ENCODE results near the gene CSH2. TPM values are rescaled to one million over a fixed set of nuclear protein-coding genes. Genes with fewer than 3 reads are reported as not detected.

The CSH2 gene
- total and polyA plus RNA-seq, 2 donors from 2014 or later: not detected

DNA sequence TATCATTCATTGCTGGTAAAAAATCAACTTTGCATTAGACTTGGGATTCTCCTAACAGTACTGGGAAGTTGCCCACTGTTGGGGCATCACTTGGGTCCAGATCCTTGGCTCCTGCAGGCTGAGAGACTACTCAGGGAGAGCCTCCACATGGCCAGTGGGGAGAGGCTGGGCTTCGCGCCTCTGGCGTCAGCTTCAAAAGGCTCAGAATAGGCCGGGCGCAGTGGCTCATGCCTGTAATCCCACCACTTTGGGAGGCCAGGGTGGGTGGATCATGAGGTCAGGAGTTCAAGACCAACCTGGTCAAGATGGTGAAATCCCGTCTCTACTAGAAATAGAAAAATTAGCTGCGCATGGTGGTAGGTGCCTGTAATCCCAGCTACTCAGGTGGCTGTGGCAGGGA lies 41.0 kb upstream of the CSH2 start:
- H3K27ac ChIP-seq (ENCODE audit: low read depth in 2 of 2, low read length in 2 of 2): no peak overlapping the region
- H3K36me3 ChIP-seq (ENCODE audit: control insufficient read depth in 2 of 3, insufficient read depth in 3 of 3, low read length in 3 of 3): no peaks in the 10 kb centered on the region
- no peaks in the 10 kb centered on the region for H3K9me3 ChIP-seq (ENCODE audit: control insufficient read depth in 2 of 3, insufficient read depth in 1 of 3, low read length in 3 of 3)
- H3K9ac ChIP-seq (ENCODE audit: low read length in 3 of 3): no peak overlapping the region
- FAIRE-seq (no peak), DNase-seq (no peak)
- no peak for TF ChIP-seq CTCF (IDR thresholded peaks at IDR 0.05; ENCODE audit: borderline replicate concordance, extremely low read depth, insufficient read depth)
- intact Hi-C loops (cut with DNase I): loop anchor here (10.0 kb wide), 2 partner anchors 100 to 220 kb away; partner anchors contain the start of gene ERN1
- H3K27me3 ChIP-seq (ENCODE audit: control insufficient read depth, insufficient read depth, low read length): no peaks in the 10 kb centered on the region
- no peak overlapping the region for H3K4me3 ChIP-seq (ENCODE audit: low read length in 3 of 3)
- H3K4me1 ChIP-seq (ENCODE audit: control insufficient read depth in 2 of 3, insufficient read depth in 2 of 3, low read depth in 1 of 3, low read length in 3 of 3): no peaks in the 10 kb centered on the region

DNA sequence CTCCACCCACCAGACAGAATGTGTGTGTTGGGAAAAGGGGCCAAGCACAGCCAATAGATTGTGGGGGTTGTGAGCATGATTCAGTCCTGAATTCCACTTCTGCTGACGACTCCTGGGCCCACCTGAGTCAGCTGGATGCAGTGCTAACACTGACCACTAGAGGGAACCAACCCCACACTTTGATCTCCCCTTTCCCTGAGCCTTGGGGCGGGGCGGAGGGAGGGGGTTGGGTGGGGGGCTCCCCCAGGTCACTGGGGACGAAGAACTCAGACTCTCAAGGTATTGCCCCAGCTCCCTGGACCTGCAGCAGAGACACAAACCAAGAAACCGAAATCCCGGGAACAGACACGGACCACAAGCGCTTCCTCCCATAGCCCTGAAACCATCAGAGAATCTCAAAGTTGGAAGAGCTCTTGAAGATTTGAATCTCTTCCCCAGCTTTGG lies 38.2 kb upstream of the CSH2 start:
- Histone ChIP-seq H3K27me3 (ENCODE audit: control insufficient read depth, insufficient read depth, low read length) (no peaks in the 10 kb centered on the region), H3K36me3 (ENCODE audit: control insufficient read depth in 2 of 3, insufficient read depth in 3 of 3, low read length in 3 of 3) (no peaks in the 10 kb centered on the region), H3K9me3 (ENCODE audit: control insufficient read depth in 2 of 3, insufficient read depth in 1 of 3, low read length in 3 of 3) (no peaks in the 10 kb centered on the region), H3K9ac (ENCODE audit: low read length in 3 of 3) (no peak overlapping the region), H3K27ac (ENCODE audit: low read depth in 2 of 2, low read length in 2 of 2) (no peak overlapping the region), H3K4me3 (ENCODE audit: low read length in 3 of 3) (no peak overlapping the region), H3K4me1 (ENCODE audit: control insufficient read depth in 2 of 3, insufficient read depth in 2 of 3, low read depth in 1 of 3, low read length in 3 of 3) (no peaks in the 10 kb centered on the region)
- intact Hi-C loops (cut with DNase I): loop anchor here (10.0 kb wide), 2 partner anchors 103 to 223 kb away; partner anchors contain the start of gene ERN1
- peak; percentile 85 for TF ChIP-seq CTCF (IDR thresholded peaks at IDR 0.05; ENCODE audit: borderline replicate concordance, extremely low read depth, insufficient read depth)
- no peak for FAIRE-seq
- DNase-seq: peak in 3 of 5 donors; percentile 46 to 65 (median 57)

- H3K27ac ChIP-seq (ENCODE audit: low read depth in 2 of 2, low read length in 2 of 2): no peak within 1 kb of the TSS
- no peaks in the 10 kb centered on the region for H3K9me3 ChIP-seq (ENCODE audit: control insufficient read depth in 2 of 3, insufficient read depth in 1 of 3, low read length in 3 of 3)
- H3K4me1 ChIP-seq (ENCODE audit: control insufficient read depth in 2 of 3, insufficient read depth in 2 of 3, low read depth in 1 of 3, low read length in 3 of 3): no peaks in the 10 kb centered on the region
- intact Hi-C loops (cut with DNase I): loop anchor here (10.0 kb wide), 2 partner anchors 104 to 224 kb away; partner anchors contain the start of gene ERN1
- H3K36me3 ChIP-seq (ENCODE audit: control insufficient read depth in 2 of 3, insufficient read depth in 3 of 3, low read length in 3 of 3): no peaks in the 10 kb centered on the region
- no peak within 1 kb of the TSS for H3K4me3 ChIP-seq (ENCODE audit: low read length in 3 of 3)
- FAIRE-seq (no peak), DNase-seq (no peak)
- no peak within 1 kb of the TSS for H3K9ac ChIP-seq (ENCODE audit: low read length in 3 of 3)
- no peaks in the 10 kb centered on the region for H3K27me3 ChIP-seq (ENCODE audit: control insufficient read depth, insufficient read depth, low read length)
- TF ChIP-seq CTCF (IDR thresholded peaks at IDR 0.05; ENCODE audit: borderline replicate concordance, extremely low read depth, insufficient read depth): no peak
These were observed 37.7 kb upstream of the CSH2 start, which contains the start of gene CSHL1 for GRCh38 chr17:63911041-63911635. Gene CSHL1 (minus strand): TSS chr17:63911258. CDS start chr17:63911196, 62 bp downstream.
